NOMO-1 treated with dmso at 0.1 percent for 144 hours (cell line): ENCODE measurements around the gene DNAH17.

Experiments used
- DNase-seq: peaks from one replicate; lab custom pipeline; 2025; ENCODE audit not compliant: unreplicated experiment; lab: John Stamatoyannopoulos, UW

Gene DNAH17

GRCh38 chr17:78399028-78399692 is 178.0 kb downstream of the DNAH17 start:
- no peak for DNase-seq

GRCh38 chr17:78398390-78398789 is 178.8 kb downstream of the DNAH17 start:
- no peak for DNase-seq

GRCh38 chr17:78397681-78398101 is 179.5 kb downstream of the DNAH17 start:
- no peak for DNase-seq

- DNase-seq = no peak
These were observed 180.5 kb downstream of the DNAH17 start for GRCh38 chr17:78396441-78397337.

- DNase-seq = no peak
These were observed 182.0 kb downstream of the DNAH17 start for GRCh38 chr17:78395155-78395554.

DNA sequence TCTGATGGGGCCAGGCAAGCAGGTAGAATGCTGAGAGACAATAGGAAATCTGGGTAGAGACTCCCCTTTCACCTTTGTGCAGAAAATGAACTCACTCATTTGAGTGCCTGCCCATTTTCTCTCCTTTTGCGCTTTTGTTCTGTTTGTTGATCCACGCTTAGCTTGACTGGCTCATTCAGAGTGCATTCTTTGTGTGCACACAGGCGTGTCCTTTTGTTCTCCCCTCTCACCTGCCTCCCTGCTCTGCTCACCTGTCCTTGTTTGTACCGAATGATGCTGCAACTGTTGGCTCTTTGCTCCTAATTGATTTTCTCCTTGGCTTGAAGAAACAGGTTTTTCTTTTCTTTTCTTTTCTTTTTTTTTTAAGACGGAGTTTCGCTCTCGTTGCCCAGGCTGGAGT is 183.0 kb downstream of the DNAH17 start:
- DNase-seq = no peak

- no peak for DNase-seq
These were observed 183.6 kb downstream of the DNAH17 start for GRCh38 chr17:78393575-78393974.

DNA sequence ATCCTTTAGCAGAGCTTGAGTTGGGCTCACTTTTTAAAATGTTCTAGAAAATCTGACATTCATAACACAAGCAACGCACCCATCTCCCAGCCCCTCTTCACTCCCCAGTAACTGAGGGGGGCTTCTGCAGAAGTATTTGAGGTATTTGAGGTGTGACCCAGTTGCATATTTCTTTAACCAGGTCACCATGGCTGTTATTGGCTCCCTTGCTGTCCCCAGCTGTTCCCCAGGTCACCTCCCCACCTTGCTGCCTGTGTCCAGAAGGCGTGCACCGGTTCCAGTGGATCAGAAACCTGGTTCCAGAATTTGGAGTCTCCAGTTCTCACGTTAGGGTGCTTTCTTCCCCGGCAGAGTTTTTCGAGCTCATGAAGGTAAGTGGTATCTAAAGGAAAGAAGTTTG is 184.9 kb downstream of the DNAH17 start:
- no peak for DNase-seq

- DNase-seq = no peak
These were observed 185.4 kb downstream of the DNAH17 start for GRCh38 chr17:78391843-78392242.

GRCh38 chr17:78391051-78391431 is 186.2 kb downstream of the DNAH17 start:
- DNase-seq = no peak

GRCh38 chr17:78390241-78391050 is 186.8 kb downstream of the DNAH17 start:
- no peak for DNase-seq

GRCh38 chr17:78387977-78388941 is 188.9 kb downstream of the DNAH17 start:
- peak; percentile 90 for DNase-seq

- DNase-seq = no peak
These were observed 192.6 kb downstream of the DNAH17 start for GRCh38 chr17:78384479-78385175.

- DNase-seq = peak; percentile 87
These were observed 193.3 kb downstream of the DNAH17 start for GRCh38 chr17:78383725-78384471.

DNA sequence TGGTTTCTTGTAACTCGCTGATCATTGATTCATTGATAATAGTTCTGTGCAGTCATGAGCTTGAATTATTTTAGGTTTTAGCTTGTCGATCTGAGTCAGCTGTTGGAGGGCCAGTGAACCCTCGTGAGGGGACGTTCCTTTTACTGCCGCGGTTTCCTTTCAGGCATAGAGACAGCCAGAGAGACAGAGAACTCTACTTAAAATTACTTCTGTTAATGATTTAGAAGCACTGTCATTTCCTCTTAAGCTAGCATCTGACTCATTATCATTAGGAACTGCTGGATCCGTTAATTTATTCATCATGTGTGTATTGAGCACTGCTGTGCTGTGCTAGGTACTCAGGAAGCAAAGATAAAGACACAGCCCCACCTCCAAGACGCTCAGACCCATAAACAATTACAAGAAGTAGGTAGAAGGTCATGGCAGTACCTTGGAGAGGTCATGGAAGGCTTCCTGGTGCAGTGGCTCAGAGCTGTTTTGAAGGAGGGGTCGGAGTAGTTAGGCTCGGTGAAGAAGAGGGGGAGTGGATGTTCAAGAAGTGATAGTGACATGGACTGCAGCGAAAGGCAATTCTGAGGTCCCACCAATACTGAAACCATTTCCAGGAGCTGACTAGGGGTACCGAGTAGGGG is 195.5 kb downstream of the DNAH17 start:
- DNase-seq = peak; percentile 55

DNA sequence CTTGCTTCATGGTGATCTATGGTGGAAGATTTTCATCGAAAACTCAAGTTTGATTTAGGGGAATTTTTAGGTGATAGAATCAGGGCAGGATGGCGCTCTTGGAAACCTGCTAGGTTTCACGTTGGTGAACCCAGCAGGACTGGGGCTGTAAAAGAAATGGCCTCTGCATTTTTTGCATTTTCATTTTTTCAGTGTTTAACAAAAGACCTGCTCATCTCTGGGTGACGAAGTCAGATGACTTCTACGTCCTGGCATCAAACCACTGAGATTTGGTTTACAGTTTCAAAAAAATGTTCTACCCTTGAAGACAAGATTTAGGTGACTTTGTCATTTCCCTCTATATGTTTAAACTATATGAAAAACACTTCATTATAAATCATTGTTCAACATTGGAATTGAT is 196.8 kb downstream of the DNAH17 start:
- no peak for DNase-seq

GRCh38 chr17:78379131-78379491 is 198.1 kb downstream of the DNAH17 start:
- DNase-seq = no peak

- DNase-seq = peak; percentile 64
These were observed 198.7 kb downstream of the DNAH17 start, which contains the start of gene PGS1 for GRCh38 chr17:78378225-78379130. Gene PGS1, plus strand, starts transcription at chr17:78378649. Its CDS starts 17 bp downstream, at chr17:78378666.
